Astrocyte (in vitro differentiated cells and primary cell): ENCODE data around the gene CNN1. TPM values are rescaled to one million over a fixed set of nuclear protein-coding genes. Genes with fewer than 3 reads are reported as not detected.

ENCODE experiments used
- DNase-seq: peaks from one replicate; pipeline ENCODE4 v3.0.0-alpha.2; 2010; ENCODE audit warnings: low read depth
- FAIRE-seq: peaks from 2 replicates; lab custom pipeline; 2011; peaks lifted over from hg19 to GRCh38; lab: Jason Lieb, UNC
- H2AFZ ChIP-seq: 2 replicates; pipeline ENCODE4 v1.6.0; 2012; ENCODE audit warnings: low read depth, low read length, inconsistent platforms
- H3K27ac ChIP-seq: 2 replicates; pipeline ENCODE4 v1.5.1; 2011; ENCODE audit warnings: low read depth, low read length, inconsistent platforms
- H3K27me3 ChIP-seq: 2 replicates; pipeline ENCODE4 v1.6.0; 2011; ENCODE audit warnings: low read length, inconsistent platforms; ENCODE audit not compliant: insufficient read depth
- H3K36me3 ChIP-seq: 2 replicates; pipeline ENCODE4 v1.5.1; 2011; ENCODE audit warnings: low read length, inconsistent platforms; ENCODE audit not compliant: insufficient read depth
- H3K4me1 ChIP-seq: 2 replicates; pipeline ENCODE4 v1.5.1; 2011; ENCODE audit warnings: low read length, inconsistent platforms; ENCODE audit not compliant: insufficient read depth
- H3K4me2 ChIP-seq: 2 replicates; pipeline ENCODE4 v1.6.0; 2012; ENCODE audit warnings: low read length, inconsistent platforms
- H3K4me3 ChIP-seq: 2 replicates; pipeline ENCODE4 v1.5.1; 2011; ENCODE audit warnings: low read depth, mild to moderate bottlenecking, low read length, inconsistent platforms; ENCODE audit not compliant: insufficient read depth
- H3K79me2 ChIP-seq: 2 replicates; pipeline ENCODE4 v1.6.0; 2012; ENCODE audit warnings: mild to moderate bottlenecking, low read length, inconsistent platforms; ENCODE audit not compliant: insufficient read depth
- H3K9ac ChIP-seq: 2 replicates; pipeline ENCODE4 v1.6.0; 2012; ENCODE audit warnings: mild to moderate bottlenecking, low read length, inconsistent platforms
- H3K9me3 ChIP-seq: 2 replicates; pipeline ENCODE4 v1.5.1; 2012; ENCODE audit warnings: low read depth, mild to moderate bottlenecking, low read length, inconsistent platforms; ENCODE audit not compliant: insufficient read depth
- H4K20me1 ChIP-seq: 2 replicates; pipeline ENCODE4 v1.6.0; 2012; ENCODE audit warnings: low read length, inconsistent platforms; ENCODE audit not compliant: insufficient read depth
- H3K27ac Mint-ChIP-seq: one replicate; pipeline ENCODE4 v1.8.0; 2021; ENCODE audit warnings: mild to moderate bottlenecking, mixed read lengths; ENCODE audit not compliant: unreplicated experiment
- H3K27me3 Mint-ChIP-seq: one replicate; pipeline ENCODE4 v1.8.0; 2021; ENCODE audit warnings: low read depth, mixed read lengths; ENCODE audit not compliant: unreplicated experiment
- H3K36me3 Mint-ChIP-seq: one replicate; pipeline ENCODE4 v1.8.0; 2021; ENCODE audit warnings: low read depth, mixed read lengths; ENCODE audit not compliant: unreplicated experiment
- H3K4me1 Mint-ChIP-seq: one replicate; pipeline ENCODE4 v1.8.0; 2021; ENCODE audit warnings: low read depth, mixed read lengths; ENCODE audit not compliant: unreplicated experiment
- H3K4me3 Mint-ChIP-seq: one replicate; pipeline ENCODE4 v1.8.0; 2021; ENCODE audit warnings: mild to moderate bottlenecking, moderate library complexity, mixed read lengths; ENCODE audit not compliant: unreplicated experiment
- H3K9me3 Mint-ChIP-seq: one replicate; pipeline ENCODE4 v1.8.0; 2021; ENCODE audit warnings: mild to moderate bottlenecking, mixed read lengths; ENCODE audit not compliant: unreplicated experiment
- CTCF ChIP-seq: IDR thresholded peaks from 2 replicates; pipeline ENCODE4 v1.5.1; 2011; ENCODE audit warnings: low read depth, mild to moderate bottlenecking, inconsistent platforms, low read length, moderate library complexity; ENCODE audit not compliant: insufficient read depth
- EZH2 ChIP-seq: IDR thresholded peaks from 2 replicates; pipeline ENCODE4 v1.6.1; 2012; ENCODE audit warnings: mild to moderate bottlenecking, low read length, inconsistent platforms; ENCODE audit not compliant: insufficient read depth
- total RNA-seq: library from RNA; stranded (reverse); gene quantifications from 2 replicates; pipeline ENCODE4 v1.2.1, GENCODE V29; 2021

CNN1 gene
- total RNA-seq, 1 donor from 2014 or later, result 236 TPM

- TF ChIP-seq EZH2 (no peak), CTCF (no peak)
- H3K27me3 Mint-ChIP-seq, result no peaks in the 10 kb centered on the region
- no peaks in the 10 kb centered on the region for H3K9me3 Mint-ChIP-seq
- H3K36me3 ChIP-seq, result peaks cover 12% of the 10 kb centered on the region
- no peak overlapping the region for H3K4me3 ChIP-seq
- H3K9ac ChIP-seq, result no peak overlapping the region
- H3K4me2 ChIP-seq, result no peak overlapping the region
- H3K4me1 ChIP-seq, result no peaks in the 10 kb centered on the region
- H3K9me3 ChIP-seq, result no peaks in the 10 kb centered on the region
- H3K36me3 Mint-ChIP-seq, result peaks cover 10% of the 10 kb centered on the region
- H3K27ac Mint-ChIP-seq, result no peak overlapping the region
- FAIRE-seq, result no peak
- H3K4me3 Mint-ChIP-seq, result no peak overlapping the region
- peaks cover 16% of the 10 kb centered on the region for H3K79me2 ChIP-seq
- no peaks in the 10 kb centered on the region for H3K27me3 ChIP-seq
- no peak for DNase-seq
- peaks cover 2% of the 10 kb centered on the region for H3K4me1 Mint-ChIP-seq
- no peak overlapping the region for H3K27ac ChIP-seq
- no peak overlapping the region for H2AFZ ChIP-seq
- H4K20me1 ChIP-seq, result peaks cover 39% of the 10 kb centered on the region
Measured at GRCh38 chr19:11551603-11552235, 13.1 kb downstream of the CNN1 start.

GRCh38 chr19:11552666-11553372 lies 14.2 kb downstream of the CNN1 start:
- Histone ChIP-seq H3K79me2 (peaks cover 27% of the 10 kb centered on the region), H3K4me3 (no peak overlapping the region), H3K27ac (no peak overlapping the region), H3K9me3 (no peaks in the 10 kb centered on the region), H3K4me2 (no peak overlapping the region), H3K9ac (no peak overlapping the region), H3K27me3 (no peaks in the 10 kb centered on the region), H4K20me1 (peaks cover 47% of the 10 kb centered on the region), H3K36me3 (peaks cover 12% of the 10 kb centered on the region), H2AFZ (no peak overlapping the region), H3K4me1 (peaks cover 3% of the 10 kb centered on the region)
- TF ChIP-seq EZH2 (no peak), CTCF (no peak)
- no peak overlapping the region for H3K4me3 Mint-ChIP-seq
- no peaks in the 10 kb centered on the region for H3K9me3 Mint-ChIP-seq
- DNase-seq, result no peak
- peaks cover 4% of the 10 kb centered on the region for H3K4me1 Mint-ChIP-seq
- H3K36me3 Mint-ChIP-seq, result peaks cover 10% of the 10 kb centered on the region
- FAIRE-seq, result no peak
- H3K27ac Mint-ChIP-seq, result no peak overlapping the region
- H3K27me3 Mint-ChIP-seq, result no peaks in the 10 kb centered on the region

DNA sequence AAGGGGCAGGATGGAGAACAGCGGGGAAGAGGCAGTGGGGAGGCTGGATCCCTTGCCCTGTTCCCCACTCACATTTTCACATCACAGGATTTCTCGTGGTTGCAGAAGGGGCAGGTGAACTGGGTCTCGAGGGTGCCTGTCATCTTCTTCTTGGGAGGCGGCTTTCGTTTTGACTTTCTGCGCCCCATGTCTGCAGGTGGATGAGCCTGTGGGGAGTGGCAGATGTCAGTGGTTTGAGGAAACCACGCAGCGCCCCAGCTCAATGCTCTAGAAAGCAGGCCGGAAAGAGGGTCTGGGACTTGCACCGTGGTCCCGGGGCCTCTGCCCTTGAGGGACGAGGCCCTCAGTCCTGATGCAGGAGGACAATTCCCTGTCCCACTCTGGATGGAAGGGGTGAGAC lies 15.5 kb downstream of the CNN1 start:
- no peak for TF ChIP-seq EZH2
- no peak for TF ChIP-seq CTCF
- Histone ChIP-seq H3K36me3 (peaks cover 12% of the 10 kb centered on the region), H3K27ac (no peak overlapping the region), H4K20me1 (peaks cover 56% of the 10 kb centered on the region), H3K27me3 (no peaks in the 10 kb centered on the region), H3K9ac (no peak overlapping the region), H3K4me3 (no peak overlapping the region), H3K79me2 (peaks cover 40% of the 10 kb centered on the region), H3K4me2 (no peak overlapping the region), H3K9me3 (no peaks in the 10 kb centered on the region), H3K4me1 (peaks cover 7% of the 10 kb centered on the region), H2AFZ (no peak overlapping the region)
- DNase-seq (no peak), FAIRE-seq (no peak)
- Mint-ChIP-seq H3K4me1 (peaks cover 7% of the 10 kb centered on the region), H3K27me3 (no peaks in the 10 kb centered on the region), H3K4me3 (no peak overlapping the region), H3K36me3 (peaks cover 8% of the 10 kb centered on the region), H3K27ac (no peak overlapping the region), H3K9me3 (no peaks in the 10 kb centered on the region)
